ENCODE measurements around the gene EIF2D. TPM values are rescaled to one million over a fixed set of nuclear protein-coding genes. Genes with fewer than 3 reads are reported as not detected.

Gene EIF2D
- total and polyA plus RNA-seq, 9 of the 15 experiments (the other 6 are each of a cell fraction or from before 2014, with no cell fraction given) = 81.1 to 138 (median 93.9) TPM

GRCh38 chr1:206593351-206593925 lies 18.8 kb downstream of the EIF2D start:
- Histone ChIP-seq H3K4me3 (no peak overlapping the region), H3K4me2 (ENCODE audit: insufficient read depth, low read length) (no peak overlapping the region), H3K4me1 (replicated peaks in 1 of 2; ENCODE audit: control insufficient read depth in 2 of 2, insufficient read depth in 2 of 2, low read length in 2 of 2) (peaks cover 0 to 14% of the 10 kb centered on the region in 2 experiments; a peak in 2 of 5 replicates), H3K27me3 (ENCODE audit: control insufficient read depth in 2 of 2, insufficient read depth in 2 of 2, low read length in 2 of 2) (no peaks in the 10 kb centered on the region), H3K9ac (ENCODE audit: insufficient read depth in 1 of 2, low read depth in 2 of 2, low read length in 2 of 2) (no peak overlapping the region), H3K79me2 (ENCODE audit: control insufficient read depth, insufficient read depth, low read length) (no peaks in the 10 kb centered on the region), H3K9me1 (ENCODE audit: control insufficient read depth, insufficient read depth, low read length) (no peaks in the 10 kb centered on the region), H3K27ac (ENCODE audit: extremely low read depth, low read depth, low read length) (no peak overlapping the region), H2AFZ (ENCODE audit: low read depth, low read length) (no peak overlapping the region), H3K36me3 (ENCODE audit: control insufficient read depth, insufficient read depth, low read length) (peaks cover 92% of the 10 kb centered on the region), H3K9me3 (replicated peaks; ENCODE audit: control insufficient read depth, insufficient read depth, low read depth, low read length) (no peaks in the 10 kb centered on the region), H4K20me1 (replicated peaks; ENCODE audit: control insufficient read depth, insufficient read depth, low read length) (no peaks in the 10 kb centered on the region)
- in situ Hi-C loops (cut with MboI) (loop anchor here (25.0 kb wide), 1 partner anchor 431 kb away; no protein-coding TSS in a partner anchor), intact Hi-C loops (cut with micrococcal nuclease) (no loop called here)
- 86% methylated on average over 7 of the region's 7 CpGs for WGBS (ENCODE audit: insufficient coverage, low coverage, missing lambda C conversion rate)
- ChIA-PET CTCF (ENCODE audit: low intra/inter-chr PET ratio) (no interaction called here), POLR2A (interaction anchor here (0.6 to 1.1 kb wide), 2 partner anchors 12 to 322 kb away, joined by 3 read pairs; no protein-coding TSS in a partner anchor)
- TF ChIP-seq BDP1 (IDR thresholded peaks at IDR 0.05; ENCODE audit: insufficient read depth, insufficient read length) = no peak
- TF ChIP-seq RBM39 (optimal IDR thresholded peaks at IDR 0.05; ENCODE audit: low read depth, low read length) = no peak
- no peak for TF ChIP-seq COPS2 (conservative IDR thresholded peaks at IDR 0.05)
- TF ChIP-seq FOXK2 (conservative IDR thresholded peaks at IDR 0.05 in 1 of 2, IDR thresholded peaks at IDR 0.05 in 1 of 2; ENCODE audit: low read depth in 2 of 2) = no peak
- TF ChIP-seq NR1H2 (CRISPR knock-in tag; IDR thresholded peaks at IDR 0.05) = no peak
- no peak for TF ChIP-seq MXI1 (IDR thresholded peaks at IDR 0.05; ENCODE audit: low read depth, low read length)
- TF ChIP-seq MAFK (IDR thresholded peaks at IDR 0.05; ENCODE audit: low read length) = no peak
- TF ChIP-seq, protein P1, sequence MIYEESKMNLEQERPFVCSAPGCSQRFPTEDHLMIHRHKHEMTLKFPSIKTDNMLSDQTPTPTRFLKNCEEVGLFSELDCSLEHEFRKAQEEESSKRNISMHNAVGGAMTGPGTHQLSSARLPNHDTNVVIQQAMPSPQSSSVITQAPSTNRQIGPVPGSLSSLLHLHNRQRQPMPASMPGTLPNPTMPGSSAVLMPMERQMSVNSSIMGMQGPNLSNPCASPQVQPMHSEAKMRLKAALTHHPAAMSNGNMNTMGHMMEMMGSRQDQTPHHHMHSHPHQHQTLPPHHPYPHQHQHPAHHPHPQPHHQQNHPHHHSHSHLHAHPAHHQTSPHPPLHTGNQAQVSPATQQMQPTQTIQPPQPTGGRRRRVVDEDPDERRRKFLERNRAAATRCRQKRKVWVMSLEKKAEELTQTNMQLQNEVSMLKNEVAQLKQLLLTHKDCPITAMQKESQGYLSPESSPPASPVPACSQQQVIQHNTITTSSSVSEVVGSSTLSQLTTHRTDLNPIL (CRISPR knock-in tag; IDR thresholded peaks at IDR 0.05) = no peak
- no peak for TF ChIP-seq ZNF239 (CRISPR knock-in tag; IDR thresholded peaks at IDR 0.05)
- TF ChIP-seq, protein P2, sequence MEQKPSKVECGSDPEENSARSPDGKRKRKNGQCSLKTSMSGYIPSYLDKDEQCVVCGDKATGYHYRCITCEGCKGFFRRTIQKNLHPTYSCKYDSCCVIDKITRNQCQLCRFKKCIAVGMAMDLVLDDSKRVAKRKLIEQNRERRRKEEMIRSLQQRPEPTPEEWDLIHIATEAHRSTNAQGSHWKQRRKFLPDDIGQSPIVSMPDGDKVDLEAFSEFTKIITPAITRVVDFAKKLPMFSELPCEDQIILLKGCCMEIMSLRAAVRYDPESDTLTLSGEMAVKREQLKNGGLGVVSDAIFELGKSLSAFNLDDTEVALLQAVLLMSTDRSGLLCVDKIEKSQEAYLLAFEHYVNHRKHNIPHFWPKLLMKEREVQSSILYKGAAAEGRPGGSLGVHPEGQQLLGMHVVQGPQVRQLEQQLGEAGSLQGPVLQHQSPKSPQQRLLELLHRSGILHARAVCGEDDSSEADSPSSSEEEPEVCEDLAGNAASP (IDR thresholded peaks at IDR 0.05) = no peak
- no peak for TF ChIP-seq POLR2G (IDR thresholded peaks at IDR 0.05; ENCODE audit: low read depth, low read length)
- TF ChIP-seq PCBP2 (IDR thresholded peaks at IDR 0.05; ENCODE audit: low read depth, low read length, poor library complexity, severe bottlenecking) = no peak
- TF ChIP-seq MTA1 (IDR thresholded peaks at IDR 0.05; ENCODE audit: borderline replicate concordance) = no peak
- FAIRE-seq (no peak), ATAC-seq (no peak), DNase-seq (ENCODE audit: extremely low read depth in 1 of 4, low spot score in 3 of 4) (no peak)
- no TSS peak for BruUV-seq (replicated peaks)
